GM12891 (cell line): ENCODE results near the gene BOD1L1.

Experiments used
- POLR2A ChIP-seq: IDR thresholded peaks from 2 replicates; pipeline ENCODE4 v1.6.1; 2011; ENCODE audit warnings: low read depth, low read length, control low read depth
- POLR2AphosphoS5 ChIP-seq: IDR thresholded peaks from 2 replicates; pipeline ENCODE4 v1.6.1; 2011; ENCODE audit warnings: low read depth, low read length, control low read depth
- POU2F2 ChIP-seq: IDR thresholded peaks from 2 replicates; pipeline ENCODE4 v1.6.1; 2011; ENCODE audit warnings: low read depth, mild to moderate bottlenecking, control low read depth, low read length, moderate library complexity
- TAF1 ChIP-seq: IDR thresholded peaks from 2 replicates; pipeline ENCODE4 v1.6.1; 2011; ENCODE audit warnings: low read depth, low read length, control low read depth

- no peak for TF ChIP-seq TAF1
- TF ChIP-seq POLR2AphosphoS5 = no peak
- no peak for TF ChIP-seq POLR2A
- no peak for TF ChIP-seq POU2F2
These were observed 49.9 kb downstream of the BOD1L1 start for GRCh38 chr4:13577660-13578059.
